B cell (primary cell): ENCODE data around the gene LIPG. TPM values are rescaled to one million over a fixed set of nuclear protein-coding genes. Genes with fewer than 3 reads are reported as not detected.

Experiments used
- polyA plus RNA-seq: library from polyadenylated mRNA; depleted of rRNA; stranded (reverse); fragments of >200 nt; gene quantifications from 2 replicates; pipeline ENCODE4 v1.2.3, GENCODE V29; 2012
- total RNA-seq, 2 donors: library from RNA; stranded (reverse); fragments of 120-200 nt in 1 of 2; gene quantifications; 1 replicate in 1 of 2; 2 replicates in 1 of 2; pipeline versions ENCODE4 v1.2.3 to v1.2.4, GENCODE V29; 2013 to 2022

Gene LIPG
- total and polyA plus RNA-seq, 2 donors (not counting 1 experiment from before 2014, with no cell fraction given) = not detected

Other genes starting within 250 kb of the LIPG start
- gene DYM, start 101.4 kb upstream of the LIPG start, total RNA-seq = 90.7 and 107 TPM in 2 replicates
- gene DYM, start 101.4 kb upstream of the LIPG start, polyA plus RNA-seq = 18.4 and 23.3 TPM in 2 replicates
- 27.7 and 36.3 TPM in 2 replicates for gene C18orf32, start 74.8 kb upstream of the LIPG start, total RNA-seq
- 20.8 and 25.0 TPM in 2 replicates for gene C18orf32, start 74.8 kb upstream of the LIPG start, polyA plus RNA-seq
- gene RPL17, start 69.6 kb upstream of the LIPG start, total RNA-seq = 1,966 and 2,008 TPM in 2 replicates
- 3,957 and 4,139 TPM in 2 replicates for gene RPL17, start 69.6 kb upstream of the LIPG start, polyA plus RNA-seq